ENCODE results near the gene CR1L.

DNA sequence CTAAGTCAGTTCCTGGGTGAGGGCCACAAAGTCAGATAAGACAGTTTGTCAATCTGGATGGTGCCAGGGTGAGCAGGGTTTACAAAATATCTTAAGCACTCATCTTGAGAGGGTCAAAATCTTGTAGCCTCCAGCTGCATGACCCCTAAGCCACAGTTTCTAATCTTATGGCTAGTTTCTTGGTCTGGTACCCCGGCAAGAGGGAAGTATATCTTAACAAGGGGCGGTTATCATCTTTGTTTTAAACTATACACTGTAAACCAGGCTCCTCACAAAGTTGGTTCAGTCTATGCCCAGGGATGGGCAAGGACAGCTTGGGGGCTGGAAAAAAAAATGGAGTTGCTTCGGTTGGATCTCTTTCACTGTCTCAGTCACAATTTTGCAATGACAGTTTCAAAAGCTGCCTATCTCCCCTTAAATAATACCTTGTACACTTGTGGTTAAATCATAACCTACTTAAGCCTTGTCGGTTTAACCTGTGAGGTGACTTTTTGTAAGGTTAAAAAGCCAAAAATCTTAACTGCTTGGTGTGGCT lies 99.1 kb downstream of the CR1L start:
- TF ChIP-seq, protein P1, sequence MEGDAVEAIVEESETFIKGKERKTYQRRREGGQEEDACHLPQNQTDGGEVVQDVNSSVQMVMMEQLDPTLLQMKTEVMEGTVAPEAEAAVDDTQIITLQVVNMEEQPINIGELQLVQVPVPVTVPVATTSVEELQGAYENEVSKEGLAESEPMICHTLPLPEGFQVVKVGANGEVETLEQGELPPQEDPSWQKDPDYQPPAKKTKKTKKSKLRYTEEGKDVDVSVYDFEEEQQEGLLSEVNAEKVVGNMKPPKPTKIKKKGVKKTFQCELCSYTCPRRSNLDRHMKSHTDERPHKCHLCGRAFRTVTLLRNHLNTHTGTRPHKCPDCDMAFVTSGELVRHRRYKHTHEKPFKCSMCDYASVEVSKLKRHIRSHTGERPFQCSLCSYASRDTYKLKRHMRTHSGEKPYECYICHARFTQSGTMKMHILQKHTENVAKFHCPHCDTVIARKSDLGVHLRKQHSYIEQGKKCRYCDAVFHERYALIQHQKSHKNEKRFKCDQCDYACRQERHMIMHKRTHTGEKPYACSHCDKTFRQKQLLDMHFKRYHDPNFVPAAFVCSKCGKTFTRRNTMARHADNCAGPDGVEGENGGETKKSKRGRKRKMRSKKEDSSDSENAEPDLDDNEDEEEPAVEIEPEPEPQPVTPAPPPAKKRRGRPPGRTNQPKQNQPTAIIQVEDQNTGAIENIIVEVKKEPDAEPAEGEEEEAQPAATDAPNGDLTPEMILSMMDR (IDR thresholded peaks at IDR 0.05 in 4 of 5, conservative IDR thresholded peaks at IDR 0.05 in 1 of 5) = no peak
- TF ChIP-seq POLR2A (IDR thresholded peaks at IDR 0.05) = no peak

Measured in gastrocnemius medialis (tissue), 4 donors.